HCT116 (cell line): ENCODE results near the gene CHRND. TPM values are rescaled to one million over a fixed set of nuclear protein-coding genes. Genes with fewer than 3 reads are reported as not detected.

ENCODE experiments used
- ATAC-seq: fragments of 200-7000 bp; cut with Tn5 transposase; 2 replicates; pipeline ENCODE4 v1.9.1; 2020; ENCODE audit warnings: mild to moderate bottlenecking, moderate library complexity
- BruUV-seq: library from RNA; stranded (reverse); fragments of 400-500 nt; replicated peaks from 2 replicates; lab custom pipeline; 2021; lab: Mats Ljungman, UMichigan
- CTCF ChIA-PET: fragments of 300-600 bp; sonication (Branson Sonifier 250); formaldehyde crosslinking; loops from one replicate; lab custom pipeline; 2021; ENCODE audit warnings: antibody characterized with exemption; lab: Charles Lee
- POLR2A ChIA-PET: fragments of 300-600, 350-600 bp; sonication (Branson Sonifier 250); formaldehyde crosslinking; loops from one replicate; lab custom pipeline; 2021; ENCODE audit warnings: antibody characterized with exemption; lab: Charles Lee
- RAD21 ChIA-PET, 2 experiments: fragments of 300-600 bp; sonication (Branson Sonifier 250); formaldehyde crosslinking; loops; one replicate each; lab custom pipeline; 2023; ENCODE audit warnings: low total read pairs in 2 of 2; ENCODE audit not compliant: uncharacterized antibody in 2 of 2, unreplicated experiment in 2 of 2, low non-redundant PET in 1 of 2; lab: Charles Lee
- DNase-seq: peaks from one replicate; pipeline ENCODE4 v3.0.0-alpha.2; 2010; ENCODE audit warnings: low read depth, low spot score
- H2AFZ ChIP-seq: fragments of 200-600 bp; shearing (Covaris generic), sonication (generic); 2 replicates; pipeline ENCODE4 v1.6.1; 2017; ENCODE audit warnings: low read depth, mixed run types, mixed read lengths, antibody characterized with exemption, low read length; ENCODE audit not compliant: poor library complexity, severe bottlenecking
- H3K27ac ChIP-seq: 2 replicates; pipeline ENCODE4 v1.5.1; 2012; ENCODE audit warnings: low read depth, low read length
- H3K27me3 ChIP-seq: fragments of 200-600 bp; sonication (generic); 2 replicates; pipeline ENCODE4 v1.6.1; 2016; ENCODE audit warnings: mixed run types, low read length, mixed read lengths; ENCODE audit not compliant: insufficient read depth
- H3K36me3 ChIP-seq, 2 experiments: fragments of 200-500 bp in 1 of 2; fragments of 200-600 bp in 1 of 2; sonication (Bioruptor generic) in 1 of 2; sonication (generic) in 1 of 2; 2 replicates each; pipeline versions ENCODE4 v1.5.1 to v1.6.1; 2014 to 2016; ENCODE audit warnings: low read length in 2 of 2, inconsistent platforms in 1 of 2, mixed read lengths in 1 of 2, mixed run types in 1 of 2; ENCODE audit not compliant: insufficient read depth in 2 of 2, control insufficient read depth in 1 of 2
- H3K4me1 ChIP-seq, 2 experiments: fragments of 200-600 bp in 1 of 2; sonication (generic) in 1 of 2; 2 replicates each; pipeline versions ENCODE4 v1.5.1 to v1.6.1; 2012 to 2017; ENCODE audit warnings: low read length in 2 of 2, inconsistent platforms in 1 of 2, mild to moderate bottlenecking in 1 of 2, mixed read lengths in 1 of 2, mixed run types in 1 of 2, moderate library complexity in 1 of 2; ENCODE audit not compliant: insufficient read depth in 2 of 2, control insufficient read depth in 1 of 2
- H3K4me2 ChIP-seq: fragments of 200-600 bp; sonication (generic); 2 replicates; pipeline ENCODE4 v1.6.1; 2017; ENCODE audit warnings: mixed run types, low read length, mixed read lengths
- H3K4me3 ChIP-seq, 2 experiments: fragments of 200-600 bp in 1 of 2; sonication (generic) in 1 of 2; replicated peaks in 1 of 2; 2 replicates each; pipeline ENCODE4 v1.5.1; 2011 to 2016; ENCODE audit warnings: low read length in 2 of 2, control low read depth in 1 of 2, low read depth in 1 of 2, mild to moderate bottlenecking in 1 of 2, mixed read lengths in 1 of 2, mixed run types in 1 of 2
- H3K79me2 ChIP-seq: fragments of 200-600 bp; sonication (generic); 2 replicates; pipeline ENCODE4 v1.6.1; 2017; ENCODE audit warnings: mild to moderate bottlenecking, mixed run types, low read length, moderate library complexity, mixed read lengths; ENCODE audit not compliant: insufficient read depth
- H3K9ac ChIP-seq: fragments of 200-600 bp; sonication (generic); 2 replicates; pipeline ENCODE4 v1.6.1; 2016; ENCODE audit warnings: low read length, mixed read lengths
- H3K9me2 ChIP-seq: fragments of 200-600 bp; sonication (generic), shearing (Covaris generic); 2 replicates; pipeline ENCODE4 v1.6.1; 2017; ENCODE audit warnings: mixed run types, mild to moderate bottlenecking, moderate library complexity; ENCODE audit not compliant: insufficient read depth
- H3K9me3 ChIP-seq, 2 experiments: fragments of 200-500 bp in 1 of 2; fragments of 200-600 bp in 1 of 2; sonication (Bioruptor generic) in 1 of 2; sonication (generic) in 1 of 2; 2 replicates each; pipeline ENCODE4 v1.6.1; 2014 to 2017; ENCODE audit warnings: low read length in 2 of 2, mixed read lengths in 2 of 2, inconsistent platforms in 1 of 2, low read depth in 1 of 2, mild to moderate bottlenecking in 1 of 2, mixed run types in 1 of 2, moderate library complexity in 1 of 2; ENCODE audit not compliant: control insufficient read depth in 1 of 2, insufficient read depth in 1 of 2
- H4K20me1 ChIP-seq: fragments of 200-600 bp; sonication (generic), shearing (Covaris generic); 2 replicates; pipeline ENCODE4 v1.6.1; 2017; ENCODE audit warnings: mixed run types, mild to moderate bottlenecking, moderate library complexity; ENCODE audit not compliant: insufficient read depth
- CTCF ChIP-seq, 3 experiments: fragments of 200-600 bp in 1 of 3; sonication (generic) in 1 of 3; IDR thresholded peaks in 2 of 3; conservative IDR thresholded peaks in 1 of 3; 2 replicates each; pipeline ENCODE4 v1.5.1; 2012 to 2017; ENCODE audit warnings: low read depth in 2 of 3, low read length in 2 of 3, antibody characterized with exemption in 1 of 3, borderline replicate concordance in 1 of 3, control low read depth in 1 of 3, mild to moderate bottlenecking in 1 of 3, mixed read lengths in 1 of 3, mixed run types in 1 of 3, moderate library complexity in 1 of 3; ENCODE audit not compliant: insufficient read depth in 1 of 3
- ELF1 ChIP-seq: IDR thresholded peaks from 2 replicates; pipeline ENCODE4 v1.6.1; 2012; ENCODE audit warnings: low read depth, borderline replicate concordance
- EZH2 ChIP-seq: fragments of 200-600 bp; sonication (generic); IDR thresholded peaks from 2 replicates; pipeline ENCODE4 v1.6.1; 2017; ENCODE audit warnings: antibody characterized with exemption, mixed run types
- EZH2phosphoT487 ChIP-seq: fragments of 200-600 bp; IDR thresholded peaks from 2 replicates; pipeline ENCODE4 v1.6.1; 2018; ENCODE audit warnings: antibody characterized with exemption, borderline replicate concordance
- JUND ChIP-seq: IDR thresholded peaks from 2 replicates; pipeline ENCODE4 v1.6.1; 2012
- POLR2A ChIP-seq: IDR thresholded peaks from 2 replicates; pipeline ENCODE4 v1.7.0; 2011; ENCODE audit warnings: borderline replicate concordance; ENCODE audit not compliant: insufficient read depth, insufficient read length; ENCODE audit errors: extremely low read depth
- RAD21 ChIP-seq: IDR thresholded peaks from 2 replicates; pipeline ENCODE4 v1.6.1; 2012; ENCODE audit warnings: low read depth, mild to moderate bottlenecking
- REST ChIP-seq: IDR thresholded peaks from 2 replicates; pipeline ENCODE4 v1.6.1; 2012; ENCODE audit warnings: low read depth
- SIN3A ChIP-seq: IDR thresholded peaks from 2 replicates; pipeline ENCODE4 v1.6.1; 2012; ENCODE audit warnings: low read depth
- SP1 ChIP-seq: IDR thresholded peaks from 2 replicates; pipeline ENCODE4 v1.6.1; 2012; ENCODE audit warnings: low read depth
- YY1 ChIP-seq: IDR thresholded peaks from 2 replicates; pipeline ENCODE4 v1.6.1; 2011; ENCODE audit warnings: low read length, low read depth, moderate library complexity, mild to moderate bottlenecking; ENCODE audit not compliant: insufficient replicate concordance; ENCODE audit errors: extremely low read depth
- ZNF274 ChIP-seq: fragments of 200-500 bp; sonication (Bioruptor generic); IDR thresholded peaks from 2 replicates; pipeline ENCODE4 v1.6.1; 2014; ENCODE audit warnings: mild to moderate bottlenecking, low read depth, low read length, inconsistent platforms
- intact Hi-C: fragments of 100-400 bp; cut with micrococcal nuclease; formaldehyde crosslinking; loops from 2 replicates; pipeline ENCODE4 v1.10.0; 2022
- total RNA-seq: library from RNA; stranded (reverse); gene quantifications from one replicate; pipeline ENCODE4 v1.2.1, GENCODE V29; 2021; ENCODE audit not compliant: unreplicated experiment

Gene CHRND
- total RNA-seq, 1 experiment from 2014 or later, result not detected

DNA sequence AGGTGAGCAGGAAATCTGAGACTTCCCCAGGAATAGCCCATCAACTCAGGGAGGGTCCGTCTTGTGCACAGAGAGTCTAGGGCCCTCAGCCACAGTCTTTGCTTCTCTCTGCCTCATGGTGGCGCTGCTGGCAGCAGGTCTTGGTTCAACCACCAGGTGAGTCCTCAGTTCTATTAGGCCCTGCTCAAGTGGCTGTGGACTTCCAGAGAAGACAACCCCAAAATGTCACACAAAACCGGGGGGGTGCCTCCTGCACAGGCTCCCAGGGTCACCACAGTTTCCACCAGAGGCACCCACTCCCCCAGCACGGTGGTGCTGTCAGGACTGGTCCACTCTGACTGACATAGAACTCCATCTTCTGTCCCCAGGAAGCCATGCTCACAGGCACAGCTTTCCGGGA lies 11.1 kb downstream of the CHRND start:
- TF ChIP-seq ELF1, result no peak
- no peak for TF ChIP-seq EZH2phosphoT487
- peak; percentile 48 for TF ChIP-seq RAD21
- no peak for TF ChIP-seq JUND
- peak; percentile 57 to 67 (median 64); a peak in 5 of 6 replicates for TF ChIP-seq CTCF (IDR thresholded peaks at IDR 0.05 in 2 of 3, conservative IDR thresholded peaks at IDR 0.05 in 1 of 3; ENCODE audit: borderline replicate concordance in 1 of 3, insufficient read depth in 1 of 3, low read depth in 2 of 3, low read length in 2 of 3)
- TF ChIP-seq YY1, result no peak
- TF ChIP-seq, all 23 proteins: peak for 2
- ATAC-seq (peak; percentile 63), DNase-seq (no peak)
- no peak overlapping the region for H2AFZ ChIP-seq
- RAD21 ChIA-PET, result no interaction called here
- no peak overlapping the region for H3K4me2 ChIP-seq
- POLR2A ChIA-PET, result no interaction called here
- no peaks in the 10 kb centered on the region for H4K20me1 ChIP-seq
- intact Hi-C loops, result no loop called here
- CTCF ChIA-PET, result no interaction called here
- no TSS peak for BruUV-seq
- H3K79me2 ChIP-seq, result no peaks in the 10 kb centered on the region
- no peaks in the 10 kb centered on the region for H3K9me2 ChIP-seq
- no peaks in the 10 kb centered on the region for H3K36me3 ChIP-seq
- H3K27me3 ChIP-seq, result no peaks in the 10 kb centered on the region
- H3K27ac ChIP-seq, result no peak overlapping the region
- no peak overlapping the region for H3K9ac ChIP-seq
- H3K9me3 ChIP-seq, result peaks cover 0 to 8% of the 10 kb centered on the region in 2 experiments; a peak in 3 of 4 replicates
- 0 out of 4 replicates have a peak, but pooled peaks cover 0 to 3% of the 10 kb centered on the region in 2 experiments for H3K4me1 ChIP-seq
- H3K4me3 ChIP-seq, result no peak overlapping the region

GRCh38 chr2:232537499-232537898 lies 11.5 kb downstream of the CHRND start:
- intact Hi-C loops, result no loop called here

More at GRCh38 chr2:232537499-232537898, 11.5 kb downstream of the CHRND start:
- H3K36me3 ChIP-seq, result no peaks in the 10 kb centered on the region
- BruUV-seq, result no TSS peak
- H3K4me1 ChIP-seq, result 0 out of 4 replicates have a peak, but pooled peaks cover 0 to 3% of the 10 kb centered on the region in 2 experiments
- DNase-seq, result no peak
- no peak overlapping the region for H3K4me2 ChIP-seq
- ChIA-PET CTCF (no interaction called here), POLR2A (no interaction called here), RAD21 (no interaction called here)
- TF ChIP-seq JUND, result no peak
- TF ChIP-seq POLR2A, result no peak
- no peak for TF ChIP-seq REST
- no peak for TF ChIP-seq SIN3A
- no peak for TF ChIP-seq SP1
- TF ChIP-seq EZH2, result no peak
- no peak for TF ChIP-seq ZNF274
- no peak overlapping the region for H3K27ac ChIP-seq
- H3K9me3 ChIP-seq, result peaks cover 0 to 8% of the 10 kb centered on the region in 2 experiments; a peak in 3 of 4 replicates
- H3K4me3 ChIP-seq, result no peak overlapping the region
- no peaks in the 10 kb centered on the region for H3K27me3 ChIP-seq
- no peak overlapping the region for H3K9ac ChIP-seq
- ATAC-seq, result no peak
- H4K20me1 ChIP-seq, result no peaks in the 10 kb centered on the region
- no peaks in the 10 kb centered on the region for H3K9me2 ChIP-seq
- no peaks in the 10 kb centered on the region for H3K79me2 ChIP-seq
- H2AFZ ChIP-seq, result no peak overlapping the region
